Hematopoietic multipotent progenitor cell (in vitro differentiated cells): Measurements from ENCODE around the gene UGT1A10. TPM values are rescaled to one million over a fixed set of nuclear protein-coding genes. Genes with fewer than 3 reads are reported as not detected.
"Not testable (repeated sequence)": the region's sequence is repeated elsewhere in the genome, so short reads cannot be mapped to it uniquely, and the experiment has no call there.

Experiments
- DNase-seq, 3 donors: peaks; one replicate each; pipeline ENCODE4 v3.0.0-alpha.2; 2011 to 2015; ENCODE audit warnings: low read depth in 2 of 3, low spot score in 2 of 3
- total RNA-seq: library from RNA; depleted of rRNA; stranded (reverse); fragments of >200 nt; gene quantifications from one replicate; pipeline ENCODE4 v1.2.3, GENCODE V29; 2012

Gene UGT1A10
- total RNA-seq, 1 donor = under 0.01 TPM

DNA sequence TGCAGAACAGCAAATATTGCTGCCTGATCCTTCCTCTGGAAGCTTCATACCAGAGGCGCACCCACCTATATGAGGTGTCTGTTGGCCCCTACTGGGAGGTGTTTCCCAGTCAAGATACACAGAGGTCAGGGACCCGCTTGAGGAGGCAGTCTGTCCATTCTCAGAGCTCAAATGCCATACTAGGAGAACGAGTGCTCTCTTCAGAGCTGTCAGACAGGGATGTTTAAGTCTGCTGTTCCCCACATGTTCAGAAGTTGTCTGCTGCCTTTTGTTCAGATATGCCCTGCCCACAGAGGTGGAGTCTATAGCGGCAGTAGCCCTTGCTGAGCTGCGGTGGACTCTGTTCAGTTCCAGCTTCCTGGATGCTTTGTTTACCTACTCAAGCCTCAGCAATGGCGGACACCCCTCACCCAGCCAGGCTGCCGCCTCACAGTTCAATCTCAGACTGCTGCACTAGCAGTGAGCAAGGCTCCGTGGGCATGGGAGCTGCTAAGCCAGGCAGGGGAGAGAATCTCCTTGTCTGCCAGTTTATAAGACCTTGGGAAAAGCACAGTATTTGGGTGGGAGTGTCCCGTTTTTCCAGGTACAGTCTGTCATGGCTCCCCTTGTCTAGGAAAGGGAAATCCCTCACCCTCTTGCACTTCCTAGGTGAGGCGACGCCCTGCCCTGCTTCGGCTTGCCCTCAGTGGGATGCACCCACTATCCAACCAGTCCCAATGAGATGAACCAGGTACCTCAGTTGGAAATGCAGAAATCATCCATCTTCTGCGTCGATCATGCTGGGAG, 100.8 kb downstream of the UGT1A10 start:
- DNase-seq = not testable (repeated sequence)

- DNase-seq = no peak
Measured at GRCh38 chr2:233740870-233741269, 104.6 kb downstream of the UGT1A10 start.

GRCh38 chr2:233743464-233744259, 107.4 kb downstream of the UGT1A10 start:
- no peak for DNase-seq

DNA sequence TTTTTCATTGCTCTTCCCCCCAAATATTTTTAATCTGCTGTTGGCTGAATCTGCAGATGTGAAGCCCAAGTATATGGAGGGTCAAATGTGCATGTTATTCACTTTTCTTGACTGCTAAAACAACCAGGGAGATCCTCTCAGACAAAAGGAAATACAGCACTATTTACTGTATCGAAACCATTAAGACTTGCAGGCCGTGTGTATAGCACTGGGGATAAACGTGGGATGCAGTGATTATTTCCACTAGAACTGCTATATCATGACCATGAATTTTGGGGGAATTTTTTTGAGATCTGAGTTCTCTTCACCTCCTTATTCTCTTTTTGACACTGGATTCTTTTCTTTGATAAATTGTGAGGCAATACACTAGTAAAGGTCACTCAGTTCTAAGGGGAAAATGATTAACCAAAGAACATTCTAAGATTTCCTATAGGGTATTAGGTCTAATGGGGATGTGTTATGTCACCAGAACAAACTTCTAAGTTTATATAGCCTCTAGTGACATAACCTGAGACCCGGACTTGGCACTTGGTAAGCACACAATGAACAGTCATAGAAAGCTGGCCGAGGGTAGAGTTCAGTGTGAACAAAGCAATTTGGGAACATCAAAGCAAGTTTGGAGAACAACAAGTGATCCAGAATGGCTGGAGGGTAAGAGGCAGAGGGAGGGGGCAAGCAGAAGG, 109.0 kb downstream of the UGT1A10 start:
- no peak for DNase-seq

DNA sequence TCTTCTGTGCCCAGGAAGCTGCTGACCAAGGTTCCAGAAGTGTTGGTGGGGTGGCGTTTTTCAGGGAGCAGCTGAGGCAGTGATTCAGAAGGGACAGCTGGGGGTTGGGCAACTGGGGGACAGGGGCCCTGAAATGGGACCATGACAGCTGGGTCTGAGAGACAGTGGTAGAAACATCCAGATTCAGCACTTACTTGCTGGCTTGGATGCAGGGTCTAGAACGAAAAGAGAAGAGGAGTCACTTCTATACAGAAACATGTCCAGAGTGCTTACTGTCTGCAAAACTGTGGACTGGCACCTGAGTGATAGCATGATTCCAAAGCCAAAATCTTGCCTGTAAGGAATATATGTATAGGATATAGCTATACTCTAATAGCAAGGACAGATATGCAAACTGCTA, 109.6 kb downstream of the UGT1A10 start:
- DNase-seq = not testable (repeated sequence)

DNA sequence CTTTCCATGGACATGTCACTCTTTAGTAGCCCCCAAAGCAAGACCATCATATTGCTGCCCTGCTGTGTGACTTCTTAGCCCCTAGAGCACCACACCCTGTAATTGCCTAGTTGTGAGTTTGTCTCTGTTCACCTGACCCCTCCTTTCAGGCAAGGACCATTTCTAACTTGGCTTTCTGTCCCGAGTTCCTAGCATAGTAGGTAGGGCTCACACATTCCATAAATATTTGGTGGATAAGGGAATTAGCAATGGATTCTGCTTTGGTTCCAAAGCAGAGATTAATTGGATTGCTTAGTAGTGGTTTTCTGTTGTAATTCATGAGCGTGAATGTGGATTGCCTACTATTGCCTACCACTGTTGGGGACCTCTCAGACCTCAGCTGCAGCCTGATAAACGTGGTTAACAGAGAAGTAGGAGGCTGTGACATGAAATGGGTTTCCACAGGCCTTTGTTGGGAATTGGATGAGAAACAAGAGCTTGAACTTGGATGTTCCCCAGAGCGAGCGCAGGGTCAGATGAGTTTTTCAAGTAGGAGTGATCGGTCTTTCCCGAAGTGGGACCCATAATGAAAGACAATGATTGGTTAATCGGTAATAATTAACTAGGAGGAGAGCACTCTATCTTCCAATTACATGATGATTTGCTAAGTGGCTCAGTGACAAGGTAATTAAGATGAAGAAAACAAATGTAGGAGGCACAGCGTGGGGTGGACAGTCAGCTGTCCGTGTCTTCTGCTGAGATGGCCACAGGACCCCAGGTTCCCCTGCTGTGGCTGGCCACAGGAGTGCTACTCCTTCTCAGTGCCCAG, 110.4 kb downstream of the UGT1A10 start:
- DNase-seq = no peak

- DNase-seq = no peak
Measured at GRCh38 chr2:233747283-233747544, 111.0 kb downstream of the UGT1A10 start.

DNA sequence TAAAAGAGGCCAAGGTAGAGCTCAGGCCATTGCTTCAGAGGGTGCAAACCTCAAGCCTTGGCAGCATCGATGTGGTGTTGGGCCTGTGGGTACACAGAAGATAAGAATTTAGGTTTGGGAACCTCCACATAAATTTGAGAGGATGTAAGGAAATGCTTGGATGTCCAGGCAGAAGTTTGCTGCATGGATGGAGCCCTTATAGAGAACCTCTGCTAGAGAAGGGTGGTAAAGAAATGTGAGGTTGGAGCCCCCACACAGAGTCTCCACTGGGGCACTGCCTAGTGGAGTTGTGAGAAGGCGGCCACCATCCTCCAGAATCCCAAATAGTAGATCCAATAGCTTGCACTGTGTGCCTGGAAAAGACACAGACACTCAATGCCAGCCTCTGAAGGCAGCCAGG, 114.4 kb downstream of the UGT1A10 start:
- DNase-seq = not testable (repeated sequence)

GRCh38 chr2:233751212-233752009, 115.2 kb downstream of the UGT1A10 start:
- DNase-seq = not testable (repeated sequence)

DNA sequence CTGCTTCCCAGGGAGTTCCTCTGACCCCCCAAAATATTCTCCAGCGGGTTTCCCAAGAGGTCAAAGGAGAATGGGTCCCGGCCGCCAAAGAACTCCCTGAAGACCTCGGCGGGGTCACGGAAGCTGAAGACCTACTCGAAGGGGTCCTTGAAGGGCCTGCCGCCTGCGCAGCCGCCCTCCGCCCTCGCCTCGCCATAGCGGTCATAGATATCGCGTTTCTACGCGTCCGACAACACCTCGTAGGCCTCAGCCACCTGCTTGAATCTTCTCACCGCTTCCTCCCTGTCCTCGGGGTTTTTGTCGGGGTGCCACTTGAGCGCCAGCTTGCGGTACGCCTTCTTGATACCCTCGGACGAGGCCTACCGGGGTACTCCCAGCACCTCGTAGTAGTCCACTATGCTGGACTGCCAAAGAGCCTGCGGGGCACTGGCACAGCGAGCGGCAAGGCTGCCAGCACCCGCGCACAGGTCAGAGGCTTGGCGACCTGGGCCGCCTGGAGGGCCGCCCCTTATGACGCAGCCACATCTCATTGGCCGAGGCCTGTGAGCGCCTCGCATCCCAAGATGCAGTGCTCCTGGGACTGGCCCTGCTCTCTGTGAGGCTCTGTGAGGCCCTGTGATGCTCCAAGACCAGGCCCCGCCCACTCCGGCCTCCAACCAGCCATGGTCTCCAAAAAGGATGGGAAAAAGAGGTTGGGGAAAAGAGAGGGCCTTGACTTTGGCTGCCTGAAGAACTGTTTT, 118.8 kb downstream of the UGT1A10 start:
- DNase-seq = no peak

GRCh38 chr2:233756429-233757081, 120.3 kb downstream of the UGT1A10 start:
- no peak for DNase-seq

DNA sequence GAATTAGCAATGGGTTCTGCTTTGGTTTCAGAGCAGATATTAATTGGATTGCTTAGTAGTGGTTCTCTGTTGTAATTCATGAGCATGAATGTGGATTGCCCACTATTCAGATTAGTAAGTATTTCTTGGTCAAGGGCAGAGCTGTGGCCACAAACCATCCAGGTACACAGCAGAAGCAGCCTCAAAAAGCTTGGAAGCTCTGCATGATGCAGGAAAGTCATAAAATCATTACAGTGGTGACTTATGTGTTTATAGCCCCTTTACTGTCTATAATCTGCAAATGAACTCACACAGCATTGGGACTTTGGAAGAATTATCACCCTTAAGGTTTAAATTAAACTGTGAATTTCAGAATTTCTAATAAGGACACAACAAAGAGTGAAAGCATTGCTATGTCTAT, 121.9 kb downstream of the UGT1A10 start:
- no peak for DNase-seq

- DNase-seq = no peak
Measured at GRCh38 chr2:233758849-233759248, 122.6 kb downstream of the UGT1A10 start.

GRCh38 chr2:233760043-233760442, 123.8 kb downstream of the UGT1A10 start, which contains the start of gene UGT1A1:
TSS of gene UGT1A1 (plus strand) at chr2:233760270. CDS start at chr2:233760288, 18 bp downstream.
- DNase-seq = no peak

- no peak for DNase-seq
Measured at GRCh38 chr2:233761040-233761769, 125.0 kb downstream of the UGT1A10 start.

DNA sequence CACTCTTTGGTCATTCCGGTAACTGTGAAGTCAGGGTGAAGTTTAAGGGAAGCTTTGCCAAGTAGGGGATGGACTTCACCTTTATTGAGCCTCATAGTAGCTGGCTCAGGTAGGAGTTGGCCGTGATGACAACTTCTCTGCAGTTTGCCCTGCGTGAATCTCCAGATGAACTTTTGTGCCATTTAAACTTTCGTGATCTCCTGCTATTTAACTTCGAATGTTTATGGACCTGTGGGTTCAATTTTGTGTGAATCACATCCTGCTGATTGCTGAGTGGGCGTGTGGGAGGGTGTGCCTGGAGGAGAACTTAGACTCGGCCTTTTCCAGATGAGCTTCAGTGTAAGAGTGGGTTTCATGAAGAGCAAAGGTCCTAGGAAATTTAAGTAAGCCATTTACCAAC, 128.0 kb downstream of the UGT1A10 start:
- DNase-seq = no peak

- DNase-seq = no peak
Measured at GRCh38 chr2:233764761-233765160, 128.5 kb downstream of the UGT1A10 start.

DNA sequence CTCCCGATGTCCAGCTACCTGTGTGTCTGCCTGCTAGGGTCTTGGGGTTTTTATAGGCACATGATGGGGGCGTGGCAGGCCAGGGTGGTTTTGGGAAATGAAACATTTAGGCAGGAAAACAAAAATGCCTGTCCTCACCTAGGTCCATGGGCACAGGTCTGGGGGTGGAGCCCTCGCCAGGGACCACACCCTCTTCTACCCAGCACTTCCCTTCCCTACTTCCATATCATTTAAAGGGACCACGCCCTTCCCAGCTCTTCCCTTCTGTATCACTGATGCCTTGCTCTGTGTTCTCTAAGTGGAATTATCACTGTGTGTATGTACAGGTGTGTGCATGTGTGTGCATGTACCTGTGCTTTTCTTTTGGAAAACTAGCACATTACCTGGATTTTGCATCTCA, 130.2 kb downstream of the UGT1A10 start:
- DNase-seq = no peak
